CD4-positive, alpha-beta T cell treated with Interleukin-10 for 1 hour (primary cell): ENCODE results near the gene ZBTB32.

Experiments used
- DNase-seq: peaks from one replicate; pipeline ENCODE4 v3.0.0-alpha.2; 2020

Gene ZBTB32

DNA sequence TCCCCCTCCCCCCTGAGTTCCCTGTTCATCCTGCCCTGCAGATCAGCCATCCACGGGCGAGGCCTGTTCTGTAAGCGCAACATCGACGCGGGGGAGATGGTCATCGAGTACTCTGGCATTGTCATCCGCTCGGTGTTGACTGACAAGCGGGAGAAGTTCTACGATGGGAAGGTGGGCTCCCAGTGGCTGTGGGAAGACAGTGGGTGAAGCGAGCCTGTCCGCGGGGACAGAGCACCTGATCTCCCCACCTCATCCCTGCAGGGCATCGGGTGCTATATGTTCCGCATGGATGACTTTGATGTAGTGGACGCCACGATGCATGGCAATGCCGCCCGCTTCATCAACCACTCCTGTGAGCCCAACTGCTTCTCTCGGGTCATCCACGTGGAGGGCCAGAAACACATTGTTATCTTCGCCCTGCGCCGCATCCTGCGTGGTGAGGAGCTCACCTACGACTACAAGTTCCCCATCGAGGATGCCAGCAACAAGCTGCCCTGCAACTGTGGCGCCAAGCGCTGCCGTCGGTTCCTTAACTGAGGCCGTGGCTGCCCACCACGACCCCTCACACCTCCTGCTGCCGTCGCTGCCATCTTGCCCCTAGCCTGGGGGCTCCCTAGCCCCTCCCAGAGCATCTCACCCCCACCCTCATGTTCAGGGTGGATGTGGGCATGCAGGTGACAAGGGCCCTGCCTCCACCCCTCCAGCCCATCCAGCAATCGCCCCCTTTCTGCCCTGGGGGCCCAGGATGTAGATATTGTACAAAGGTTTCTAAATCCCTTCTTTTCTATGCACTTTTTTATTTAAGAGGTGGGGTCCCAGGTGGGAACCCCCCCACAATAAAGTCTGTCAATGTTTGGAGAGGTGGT is 33.9 kb downstream of the ZBTB32 start:
- no peak for DNase-seq

DNA sequence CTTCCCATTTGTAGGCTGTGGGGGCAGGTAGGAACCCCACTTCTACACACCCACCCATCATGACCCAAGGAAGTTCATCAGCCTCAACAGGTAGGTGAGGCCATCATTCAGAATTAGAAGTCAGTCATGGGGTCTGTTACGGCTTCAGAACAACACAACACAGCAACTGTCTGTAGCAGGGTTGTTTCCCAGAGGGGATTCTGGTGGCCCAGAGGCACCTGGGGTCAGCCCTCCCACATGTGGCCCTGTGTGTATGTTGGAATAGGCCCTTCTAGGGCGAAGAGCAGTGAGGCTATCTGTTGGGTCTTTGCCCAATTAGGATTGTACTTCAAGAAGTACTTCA is 34.5 kb downstream of the ZBTB32 start:
- DNase-seq, result no peak

DNA sequence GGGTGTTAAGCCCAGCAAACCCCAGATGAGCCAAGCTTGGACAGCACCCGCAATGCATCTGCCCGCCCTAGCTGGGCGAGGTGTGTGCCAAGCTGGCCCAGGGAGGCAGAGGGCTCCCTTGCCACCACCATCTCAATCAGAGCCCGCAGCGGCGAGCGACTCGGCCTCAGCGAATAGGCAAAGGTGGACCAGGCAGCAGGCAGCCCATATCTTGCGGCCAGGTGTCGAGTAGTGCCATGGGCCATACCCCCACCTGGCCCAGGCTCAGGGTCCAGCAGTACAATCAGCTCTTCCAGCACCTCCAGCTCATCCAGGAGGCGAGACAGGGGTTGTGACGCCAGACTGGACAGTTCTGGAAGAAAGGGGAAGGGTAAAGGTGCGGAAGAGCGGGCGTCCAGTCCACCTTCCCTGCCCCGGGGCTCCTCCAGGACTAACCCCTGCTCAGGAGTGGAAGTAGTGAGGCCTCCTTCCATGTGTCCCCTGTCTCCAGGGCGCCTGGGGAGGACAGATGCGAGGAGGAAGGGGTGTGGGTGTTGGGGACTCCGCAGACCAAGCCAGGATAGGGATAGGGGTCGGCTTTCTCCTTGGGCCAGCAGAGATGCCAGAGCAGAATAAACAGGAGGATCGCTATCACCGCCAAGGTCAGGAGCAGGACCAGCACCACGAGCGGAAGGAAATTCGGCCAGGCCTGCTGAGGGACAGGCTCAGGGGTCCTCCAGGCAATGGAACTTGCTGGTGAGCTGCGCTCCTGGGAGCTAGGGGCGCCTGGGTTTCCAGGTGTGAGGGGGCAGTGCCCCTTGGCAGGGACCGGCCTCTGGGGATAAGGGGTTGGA is 35.1 kb downstream of the ZBTB32 start:
- no peak for DNase-seq

DNA sequence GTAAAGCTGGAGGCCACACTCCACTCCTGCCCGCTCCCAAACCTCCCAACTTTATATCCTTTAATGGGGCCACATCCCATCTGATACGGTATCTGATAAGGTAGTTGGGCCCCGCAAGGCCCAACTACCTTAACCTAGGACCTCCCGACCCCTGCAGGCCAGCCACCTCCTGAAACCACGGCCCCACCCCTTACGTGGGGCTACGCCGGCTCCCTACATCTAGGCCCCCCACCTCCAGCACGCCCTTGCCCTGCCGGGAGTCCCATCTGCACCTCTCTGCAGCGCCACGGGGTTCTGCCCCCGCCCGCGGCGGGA is 35.7 kb downstream of the ZBTB32 start:
- no peak for DNase-seq

DNA sequence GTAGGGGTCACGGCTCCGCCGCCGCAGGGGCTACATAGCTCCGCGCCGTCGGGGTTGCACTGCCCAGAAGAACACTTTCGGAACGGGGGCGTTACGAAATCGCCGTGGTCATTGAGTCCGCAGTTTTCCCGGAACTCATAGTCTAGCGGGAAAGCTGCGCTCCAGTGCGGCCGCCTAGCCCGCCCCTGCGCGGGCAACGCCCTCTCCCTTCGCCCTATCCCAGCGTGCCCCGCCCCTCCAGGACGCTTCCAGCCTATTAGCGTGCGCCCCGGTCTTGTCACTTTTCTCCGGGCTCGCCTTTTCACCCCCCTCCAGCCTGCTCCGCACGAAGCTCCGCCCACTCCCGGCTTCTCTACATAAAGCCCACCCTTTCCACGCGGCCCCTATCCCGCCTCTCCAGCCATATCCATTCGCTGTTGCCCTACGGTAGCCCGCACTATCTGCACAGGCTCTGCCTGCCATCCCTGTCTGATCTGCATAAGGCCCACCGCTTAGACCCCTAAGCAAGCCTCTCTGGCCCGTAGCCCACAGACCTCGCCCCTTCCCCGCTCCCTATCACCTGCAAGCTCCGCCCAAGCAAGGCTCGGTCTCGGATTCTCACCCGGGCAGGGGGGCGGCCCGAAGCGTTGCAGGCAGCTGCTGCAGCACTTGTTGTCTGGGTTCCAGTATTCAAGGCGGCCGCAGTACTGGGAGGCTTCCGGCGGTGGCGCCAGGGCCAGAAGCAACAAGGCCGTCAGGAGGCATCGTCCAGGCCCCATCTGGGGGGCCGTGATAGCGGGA is 36.3 kb downstream of the ZBTB32 start:
- DNase-seq, result peak; percentile 95

DNA sequence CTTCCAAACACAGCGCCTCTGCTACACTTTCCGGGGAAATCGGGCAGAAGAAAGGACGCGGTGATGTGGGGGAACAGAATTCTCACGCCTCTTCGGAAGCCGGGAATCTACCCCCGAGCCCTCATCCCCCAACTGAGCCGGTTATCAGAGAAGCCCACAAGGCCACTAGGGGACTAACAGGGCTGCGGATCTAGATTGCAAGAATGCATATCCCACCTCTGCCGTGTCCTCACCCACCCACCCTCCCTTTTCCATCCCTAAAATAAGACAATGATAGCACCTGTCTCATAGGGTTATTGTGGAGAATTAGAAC is 36.8 kb downstream of the ZBTB32 start:
- DNase-seq, result no peak

DNA sequence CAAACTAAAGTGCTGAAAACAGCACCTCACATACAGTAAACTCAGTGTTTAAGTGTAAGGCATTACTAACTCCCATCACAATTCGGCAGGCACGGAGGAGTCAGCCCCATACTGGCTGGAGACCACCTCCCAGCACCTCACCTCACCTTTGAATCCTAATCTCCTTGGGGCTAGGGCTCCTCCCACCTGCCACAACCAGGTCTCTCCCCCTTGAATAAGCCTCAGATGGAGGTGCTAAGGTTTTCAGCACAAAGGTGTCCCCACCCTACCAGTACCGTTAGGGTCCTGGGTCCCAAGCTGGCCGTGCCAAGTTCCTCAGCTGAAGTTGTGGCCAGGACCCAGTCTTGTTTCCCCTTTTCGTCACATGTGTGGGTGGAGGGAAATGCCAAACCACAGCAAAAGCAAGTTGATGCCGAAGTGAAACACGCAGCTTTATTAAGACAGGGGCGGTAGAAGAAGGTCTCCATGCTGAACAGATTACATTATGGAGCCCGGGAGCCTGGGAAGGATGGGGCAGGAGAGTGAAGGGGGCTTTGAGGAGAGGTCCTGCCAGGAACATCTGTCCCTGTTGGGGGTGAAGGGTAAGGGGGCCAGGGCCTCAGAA is 37.9 kb downstream of the ZBTB32 start, which contains the start of gene IGFLR1:
TSS of gene IGFLR1 (minus strand) at position 332 of the 604 bp plus-strand sequence. CDS start 1,272 bp downstream, outside the sequence.
- peak; percentile 78 for DNase-seq

DNA sequence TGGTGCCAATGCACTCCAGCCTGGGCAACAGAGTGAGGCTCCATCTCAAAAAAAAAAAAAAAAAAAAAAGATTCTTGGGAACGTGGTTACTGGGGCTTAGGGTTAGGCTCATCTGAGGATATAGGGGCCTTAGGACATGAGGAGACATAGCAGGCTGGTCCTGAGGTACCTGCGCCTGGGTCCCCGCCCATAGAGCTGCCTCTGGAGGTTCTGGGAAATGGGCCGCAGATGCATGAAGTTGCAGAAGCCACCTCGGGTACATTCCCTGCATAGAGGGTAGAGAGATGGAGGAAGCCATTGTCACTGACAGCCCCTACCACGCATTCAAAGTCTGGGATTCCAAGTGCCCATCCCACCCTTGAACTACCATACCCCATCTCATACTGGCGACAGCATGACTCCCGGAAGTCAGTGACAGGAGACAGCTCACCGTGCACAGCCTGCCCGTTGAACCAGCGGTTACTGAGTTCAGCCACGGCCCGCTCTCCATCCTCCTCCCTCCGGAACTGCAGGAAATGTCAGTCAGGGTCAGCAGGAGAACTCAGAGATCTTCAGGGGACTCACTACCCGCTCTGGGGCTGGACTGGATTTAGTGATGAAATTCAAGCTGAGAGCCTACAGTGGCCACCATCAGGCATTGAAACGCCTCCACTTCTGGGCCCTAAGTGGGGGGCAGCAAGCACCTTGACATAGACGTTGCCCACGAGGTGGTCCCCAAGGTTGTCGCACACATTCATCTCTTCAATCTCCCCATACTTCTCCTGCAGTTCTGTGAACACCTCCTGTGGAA is 39.5 kb downstream of the ZBTB32 start:
- no peak for DNase-seq

DNA sequence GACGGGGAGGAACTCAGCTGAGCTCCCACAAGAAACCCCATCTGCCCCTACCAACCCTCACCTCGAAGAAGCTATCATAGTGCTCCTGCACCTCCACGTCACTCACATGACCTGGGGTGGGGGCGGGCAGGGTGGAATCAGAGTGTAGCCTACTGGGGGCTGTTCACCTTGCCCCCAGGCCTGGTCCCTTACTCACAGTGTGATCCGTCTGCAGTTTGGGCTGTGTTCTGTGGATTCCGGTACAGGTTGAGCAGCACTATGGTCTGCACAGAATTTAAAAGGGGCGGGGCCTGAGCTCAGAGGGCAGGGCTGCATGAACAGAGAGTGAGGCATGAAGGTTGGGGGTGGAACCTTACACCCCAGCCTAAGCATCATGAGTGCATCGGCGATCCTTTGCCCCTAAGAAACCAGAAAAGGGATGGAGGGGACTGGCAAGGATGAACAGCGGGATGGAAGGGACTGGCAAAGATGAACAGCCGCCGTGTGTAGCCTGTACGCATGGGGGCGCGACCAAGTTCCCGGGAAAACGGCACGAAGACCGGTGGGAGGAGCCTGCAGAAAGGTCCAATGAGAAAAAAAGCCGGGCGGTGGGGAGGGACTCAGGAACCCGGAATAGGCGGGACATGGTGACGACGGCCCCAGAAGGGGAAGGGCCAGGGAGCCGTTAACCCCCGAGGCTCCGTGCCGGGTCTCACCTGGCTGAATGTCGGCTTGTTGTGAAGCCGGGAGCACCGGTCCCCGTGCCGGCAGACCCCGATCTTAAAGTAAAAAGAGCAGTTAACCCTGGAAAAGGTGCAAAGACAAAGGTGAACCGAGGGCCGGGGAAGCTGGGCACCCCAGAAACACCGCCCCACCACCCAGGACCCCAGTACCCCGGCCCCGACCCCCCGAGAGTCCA is 40.3 kb downstream of the ZBTB32 start:
- peak; percentile 96 for DNase-seq

DNA sequence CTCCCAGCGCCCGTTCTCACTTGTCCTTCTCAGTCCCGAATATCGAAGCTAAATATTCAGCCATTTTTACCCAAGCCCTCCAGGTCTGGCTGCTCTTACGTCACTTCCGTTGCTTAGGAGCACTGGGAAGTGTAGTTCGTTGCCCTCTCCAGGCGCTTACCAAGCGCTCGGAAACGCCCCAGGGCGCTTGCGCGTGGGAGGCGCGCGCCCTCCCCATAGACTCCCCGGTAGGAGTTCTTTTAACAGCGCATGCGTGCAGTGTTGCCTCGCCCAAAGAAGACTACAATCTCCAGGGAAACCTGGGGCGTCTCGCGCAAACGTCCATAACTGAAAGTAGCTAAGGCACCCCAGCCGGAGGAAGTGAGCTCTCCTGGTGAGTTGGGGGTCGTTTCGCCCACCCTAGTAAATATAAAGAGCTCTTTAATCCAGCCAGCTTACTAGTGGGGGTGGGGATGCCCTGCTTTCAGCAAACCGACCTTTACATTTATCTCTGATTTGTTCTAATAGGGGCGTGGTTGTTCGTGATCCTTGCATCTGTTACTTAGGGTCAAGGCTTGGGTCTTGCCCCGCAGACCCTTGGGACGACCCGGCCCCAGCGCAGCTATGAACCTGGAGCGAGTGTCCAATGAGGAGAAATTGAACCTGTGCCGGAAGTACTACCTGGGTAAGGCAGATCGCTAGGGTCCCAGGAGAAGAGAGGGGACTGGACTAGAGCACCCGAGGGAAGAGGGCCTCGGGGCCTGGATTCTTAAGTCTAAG is 41.1 kb downstream of the ZBTB32 start, which contains the start of the genes PSENEN and U2AF1L4:
TSS of gene PSENEN (plus strand) at position 324 of the 759 bp plus-strand sequence. CDS start at position 604, 280 bp downstream.
TSS of gene U2AF1L4 (minus strand) at position 91 of the 759 bp plus-strand sequence. CDS start at position 64, 27 bp downstream.
- peak; percentile 99 for DNase-seq

DNA sequence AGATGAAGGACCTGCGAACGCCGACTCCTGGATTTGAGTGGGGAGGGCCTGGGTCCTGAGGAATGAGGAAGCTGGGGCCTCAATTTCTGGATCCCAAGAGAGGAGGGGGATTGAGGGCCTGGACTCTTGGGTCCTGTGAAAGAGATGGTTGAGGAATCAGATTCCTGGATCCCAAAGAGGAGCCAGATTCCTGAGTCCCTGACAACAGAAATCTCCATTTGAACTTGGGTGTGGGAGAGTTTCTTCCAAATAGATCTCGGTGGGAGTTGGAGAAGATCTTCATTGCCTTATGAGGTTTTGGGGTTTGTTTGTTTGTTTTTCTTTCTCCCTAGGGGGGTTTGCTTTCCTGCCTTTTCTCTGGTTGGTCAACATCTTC is 41.7 kb downstream of the ZBTB32 start:
- no peak for DNase-seq

DNA sequence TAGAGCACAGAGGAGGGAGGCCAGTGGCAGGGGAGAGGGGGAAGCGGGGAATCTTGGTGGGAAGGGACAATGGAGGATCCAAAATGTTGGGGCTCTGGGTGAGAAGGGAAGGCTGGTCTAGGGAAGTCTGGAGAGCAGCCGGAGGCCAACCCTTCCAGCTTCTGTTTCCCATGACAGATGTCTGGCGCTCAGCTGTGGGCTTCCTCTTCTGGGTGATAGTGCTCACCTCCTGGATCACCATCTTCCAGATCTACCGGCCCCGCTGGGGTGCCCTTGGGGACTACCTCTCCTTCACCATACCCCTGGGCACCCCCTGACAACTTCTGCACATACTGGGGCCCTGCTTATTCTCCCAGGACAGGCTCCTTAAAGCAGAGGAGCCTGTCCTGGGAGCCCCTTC is 42.2 kb downstream of the ZBTB32 start:
- DNase-seq, result no peak

DNA sequence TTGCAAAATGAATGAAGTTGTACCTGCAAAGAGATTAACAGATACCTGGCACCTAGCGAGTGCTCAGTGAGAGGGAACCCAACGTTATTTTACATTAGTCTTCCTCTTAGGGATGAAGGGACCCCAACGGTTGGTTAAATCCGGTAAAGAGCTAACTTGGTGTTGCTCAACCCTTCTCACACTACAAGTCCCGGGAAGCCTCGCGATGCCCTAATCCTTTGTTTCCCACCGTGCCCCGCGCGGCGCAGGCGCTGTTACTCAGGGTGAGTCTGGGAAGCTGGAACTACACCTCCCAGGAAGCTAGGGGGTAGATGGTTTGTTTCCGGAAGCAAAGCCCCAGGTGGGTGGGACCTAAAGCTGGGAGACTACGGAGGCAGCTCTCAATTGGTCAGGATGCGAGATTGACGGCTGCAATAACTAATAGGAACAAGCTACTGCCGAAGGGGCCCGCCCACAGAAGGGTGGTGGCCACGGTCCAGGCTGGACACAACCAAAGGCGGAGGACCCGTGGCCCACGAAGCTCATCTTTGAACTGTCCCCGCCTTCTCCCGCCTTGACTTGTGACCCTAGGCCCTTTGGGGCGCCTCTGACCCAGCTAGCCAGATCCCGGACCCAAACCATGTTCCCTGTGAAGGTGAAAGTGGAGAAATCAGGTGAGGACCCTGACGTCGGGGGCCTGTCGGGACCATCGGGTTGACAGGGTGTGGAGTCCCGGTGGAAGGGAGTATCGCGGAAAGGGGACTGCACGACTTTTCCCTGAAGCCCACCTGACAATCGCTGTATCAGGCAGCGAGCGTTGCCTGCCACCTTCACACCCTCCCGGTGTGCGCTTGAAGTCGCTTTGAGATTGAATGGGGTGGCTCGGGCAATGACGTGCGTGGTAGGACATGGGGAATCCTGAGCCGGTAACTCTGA is 44.0 kb downstream of the ZBTB32 start, which contains the start of gene LIN37:
TSS of gene LIN37 (plus strand) at position 471 of the 915 bp plus-strand sequence. CDS start at position 620, 149 bp downstream.
- peak; percentile 100 for DNase-seq

DNA sequence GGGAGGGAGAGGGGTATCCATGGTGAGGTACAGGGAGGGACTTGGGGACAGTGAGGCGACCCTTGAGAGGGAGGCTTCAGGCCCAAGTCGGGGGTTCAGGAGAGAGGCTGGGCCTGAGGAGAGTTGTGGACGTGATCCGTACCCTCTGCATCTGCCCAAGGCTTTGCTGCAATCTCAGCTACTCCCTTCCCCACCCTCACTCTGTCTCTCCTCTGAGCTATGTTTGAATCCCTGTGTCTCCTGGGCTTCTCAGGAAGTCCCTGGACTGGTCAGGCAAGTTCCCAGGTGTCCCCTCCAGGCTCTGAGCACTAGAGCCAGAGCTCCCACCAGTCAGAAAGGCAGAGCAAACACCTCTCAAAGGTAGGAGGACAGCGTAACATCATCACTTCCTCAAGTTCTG is 45.8 kb downstream of the ZBTB32 start:
- DNase-seq, result no peak

DNA sequence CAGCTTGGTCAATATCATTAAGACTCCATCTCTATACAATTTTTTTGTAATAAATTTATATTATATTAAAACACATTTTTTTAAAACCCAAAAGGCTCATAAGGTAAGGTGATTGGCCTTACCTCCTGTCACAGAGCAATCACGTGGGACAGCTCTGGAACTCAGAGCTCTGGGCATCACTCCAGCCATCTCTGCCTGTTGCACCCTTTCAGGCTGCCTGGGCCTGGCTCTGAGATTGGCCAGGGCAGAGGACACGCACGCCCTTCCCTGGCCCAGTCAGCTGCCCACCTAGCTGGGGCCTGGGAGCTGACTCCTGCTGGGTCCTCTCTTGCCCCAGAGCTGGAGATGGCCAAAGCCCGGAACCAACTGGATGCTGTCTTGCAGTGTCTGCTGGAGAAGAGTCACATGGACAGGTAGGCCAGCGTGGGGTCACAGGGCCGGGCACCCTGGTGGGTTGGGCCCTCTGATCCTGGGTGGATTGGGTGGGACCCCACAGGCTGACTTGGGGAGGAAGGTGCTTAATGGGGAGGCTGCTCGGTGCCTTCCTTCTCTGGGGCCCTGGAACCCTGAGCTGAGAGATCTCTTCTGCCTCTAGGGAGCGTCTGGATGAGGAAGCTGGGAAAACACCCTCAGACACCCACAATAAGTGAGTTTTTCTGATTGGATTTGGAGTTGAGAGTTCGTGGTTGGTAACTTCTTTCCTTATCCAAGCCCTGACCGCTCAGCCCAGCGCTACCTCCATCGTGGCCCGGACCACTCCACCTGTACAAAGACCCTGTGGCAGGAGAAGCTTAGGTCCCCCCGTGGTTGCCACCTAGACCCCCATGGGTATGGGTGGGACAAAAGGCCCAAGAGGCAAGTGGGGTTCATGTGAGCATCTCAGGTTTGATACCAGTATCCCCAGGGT is 47.7 kb downstream of the ZBTB32 start:
- no peak for DNase-seq

DNA sequence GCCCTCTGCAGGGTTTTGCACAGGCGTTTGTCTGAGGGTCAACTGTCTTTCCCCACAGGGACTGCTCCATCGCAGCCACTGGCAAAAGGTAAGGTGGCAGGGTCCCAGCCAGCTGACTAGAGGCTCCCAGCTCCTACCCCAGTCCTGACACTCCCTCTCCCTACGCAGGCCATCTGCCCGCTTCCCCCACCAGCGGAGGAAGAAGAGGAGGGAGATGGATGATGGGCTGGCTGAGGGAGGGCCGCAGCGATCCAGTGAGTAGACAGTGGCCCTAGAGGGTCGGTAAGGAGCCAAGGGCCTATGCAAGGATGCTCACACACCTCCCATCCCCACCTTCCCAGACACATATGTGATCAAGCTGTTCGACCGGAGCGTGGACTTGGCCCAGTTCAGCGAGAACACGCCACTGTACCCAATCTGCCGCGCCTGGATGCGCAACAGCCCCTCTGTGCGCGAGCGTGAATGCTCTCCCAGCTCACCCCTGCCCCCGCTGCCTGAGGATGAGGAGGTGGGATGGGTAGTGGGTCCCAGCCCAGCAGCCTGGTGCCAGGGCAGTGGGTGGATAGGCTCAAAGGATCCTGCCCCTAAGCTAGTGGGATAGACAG is 48.5 kb downstream of the ZBTB32 start:
- DNase-seq, result no peak

DNA sequence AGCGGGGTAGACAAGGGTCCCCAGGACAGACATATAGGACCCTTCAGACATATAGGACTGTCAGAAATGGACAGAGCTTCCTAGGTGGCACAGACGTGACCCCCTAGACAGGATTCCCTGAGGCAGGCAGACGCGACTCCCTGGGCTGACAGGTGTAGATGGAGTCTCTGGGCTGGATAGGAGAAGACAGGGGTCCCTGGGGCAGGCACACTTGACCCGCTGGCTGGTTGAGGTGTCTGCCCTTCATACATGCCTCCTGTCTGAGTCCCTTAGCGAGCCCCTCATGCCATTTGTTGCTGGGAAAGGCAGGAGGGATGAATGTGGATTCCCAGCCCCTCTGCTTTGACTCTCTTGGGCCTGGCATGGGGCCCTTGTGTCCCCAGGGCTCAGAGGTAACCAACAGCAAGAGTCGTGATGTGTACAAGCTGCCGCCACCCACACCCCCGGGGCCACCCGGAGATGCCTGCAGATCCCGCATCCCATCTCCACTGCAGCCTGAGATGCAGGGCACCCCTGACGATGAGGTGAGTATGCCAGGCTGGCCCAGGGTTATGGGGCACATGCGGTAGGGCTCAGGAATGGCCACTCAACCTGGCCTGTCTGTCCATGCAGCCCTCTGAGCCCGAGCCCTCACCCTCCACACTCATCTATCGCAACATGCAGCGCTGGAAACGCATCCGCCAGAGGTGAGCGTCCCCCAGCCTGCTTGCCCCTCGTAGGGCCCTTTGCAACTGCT is 49.4 kb downstream of the ZBTB32 start:
- no peak for DNase-seq
